Ecto neural progenitor cell (in vitro differentiated cells): ENCODE results near the gene SLC25A17.
"Not testable (repeated sequence)": the region's sequence is repeated elsewhere in the genome, so short reads cannot be mapped to it uniquely, and the experiment has no call there.

Experiments used
- DNase-seq: peaks from one replicate; pipeline ENCODE4 v3.0.0-alpha.2; 2018; ENCODE audit warnings: low spot score

Gene SLC25A17

GRCh38 chr22:40819599-40820140 is 524 bp upstream of the SLC25A17 start:
- no peak for DNase-seq

DNA sequence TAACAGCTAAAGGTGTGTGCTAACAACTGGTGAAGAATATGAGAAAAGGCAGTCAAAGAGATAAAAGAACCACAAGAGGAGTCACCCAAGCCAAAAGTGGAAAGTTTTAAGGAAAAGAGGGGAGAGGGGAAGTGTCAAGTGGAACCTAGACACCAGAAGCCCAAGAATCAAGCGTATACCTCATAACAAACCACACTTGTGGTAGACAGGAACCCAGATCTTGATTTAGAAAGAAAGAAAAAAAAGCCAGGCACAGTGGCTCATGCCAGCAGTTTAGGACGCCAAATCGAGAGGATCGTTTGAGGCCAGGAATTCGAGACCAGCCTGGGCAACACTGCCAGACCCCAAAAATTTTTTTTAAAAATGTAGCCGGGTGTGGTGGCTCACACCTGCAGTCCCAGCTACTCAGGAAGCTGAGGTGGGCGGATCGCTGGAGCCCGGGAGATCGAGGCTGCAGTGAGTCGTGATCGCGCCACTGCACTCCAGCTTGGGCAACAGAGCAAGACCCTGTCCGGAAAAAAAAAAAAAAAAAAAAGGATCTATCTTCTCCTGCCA is 877 bp downstream of the SLC25A17 start:
- no peak for DNase-seq

- no peak for DNase-seq
Observed at GRCh38 chr22:40817737-40818136, 1.4 kb downstream of the SLC25A17 start.

- no peak for DNase-seq
Observed at GRCh38 chr22:40813912-40814315, 5.2 kb downstream of the SLC25A17 start.

GRCh38 chr22:40808018-40808841 is 10.9 kb downstream of the SLC25A17 start:
- DNase-seq = no peak

DNA sequence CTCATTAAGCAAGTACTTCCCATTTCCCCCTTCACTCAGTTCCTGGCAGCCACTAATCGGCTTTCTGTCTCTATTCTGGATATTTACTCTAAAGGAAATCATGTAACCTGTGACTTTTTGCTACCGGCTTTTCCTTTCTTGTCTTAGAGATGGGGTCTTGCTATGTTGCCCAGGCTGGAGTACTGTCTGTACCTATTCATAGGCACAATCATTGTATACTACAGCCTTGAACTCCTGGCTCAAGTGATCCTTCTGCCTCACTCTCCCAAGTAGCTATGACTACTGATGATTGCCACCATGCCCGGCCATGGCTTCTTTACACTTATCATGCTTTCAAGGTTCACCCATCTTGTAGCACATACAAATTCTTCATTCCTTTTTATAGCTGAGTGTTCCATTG is 12.4 kb downstream of the SLC25A17 start:
- DNase-seq = no peak

- DNase-seq = no peak
Observed at GRCh38 chr22:40805699-40806203, 13.4 kb downstream of the SLC25A17 start.

GRCh38 chr22:40805239-40805638 is 13.9 kb downstream of the SLC25A17 start:
- DNase-seq = no peak

DNA sequence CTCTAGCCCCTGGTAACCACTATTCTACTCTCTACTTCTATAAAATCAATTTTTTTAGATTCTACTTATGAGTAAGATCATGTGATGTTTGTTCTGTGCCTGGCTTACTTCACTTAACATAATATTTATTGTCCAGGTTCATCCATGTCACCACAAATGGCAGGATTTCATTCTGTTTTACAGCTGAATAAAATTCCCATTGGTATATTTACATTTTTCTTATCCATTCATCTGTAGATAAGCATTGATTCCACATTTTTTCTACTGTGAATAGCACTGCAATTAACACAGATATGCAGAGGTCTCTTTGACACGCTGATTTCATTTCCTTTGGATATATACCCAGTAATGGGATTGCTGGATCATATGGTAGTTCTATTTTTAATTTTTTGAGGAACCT is 15.8 kb downstream of the SLC25A17 start:
- DNase-seq = no peak

DNA sequence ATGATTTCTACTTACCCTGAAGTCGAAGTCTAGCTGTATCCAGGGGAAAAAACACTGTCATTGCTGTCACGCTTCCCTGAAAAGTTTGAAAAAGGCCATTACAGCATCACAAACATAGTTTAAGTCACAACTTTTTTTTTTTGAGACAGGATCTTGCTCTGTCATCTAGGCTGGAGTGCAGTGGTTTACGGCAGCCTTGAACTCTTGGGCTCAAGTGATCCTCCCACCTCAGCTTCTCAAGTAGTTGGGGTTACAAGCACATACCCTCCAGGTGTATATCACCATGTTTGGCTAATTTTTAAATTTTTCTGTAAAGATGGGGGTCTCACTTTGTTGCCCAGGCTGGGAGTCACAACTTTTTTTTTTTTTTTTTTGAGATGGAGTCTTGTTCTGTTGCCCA is 20.1 kb downstream of the SLC25A17 start:
- DNase-seq = no peak

DNA sequence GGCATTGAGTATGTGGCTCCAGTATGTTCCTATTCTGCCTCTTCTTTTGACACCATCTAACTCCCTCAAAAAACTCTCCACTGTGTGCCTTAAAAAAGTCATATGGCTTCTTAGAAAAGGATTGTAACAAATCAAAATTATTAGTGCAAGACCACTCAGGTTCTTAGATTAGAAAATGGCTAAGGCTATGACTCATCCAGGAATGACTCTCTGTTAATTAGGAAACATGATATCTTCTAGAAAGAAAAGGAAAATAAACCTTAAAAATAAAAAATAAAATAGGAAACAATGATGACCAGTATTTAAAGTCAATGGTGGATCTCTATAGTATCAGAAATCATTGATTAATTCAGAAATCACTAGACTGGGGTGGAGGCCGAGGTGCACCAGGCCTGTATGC is 21.7 kb downstream of the SLC25A17 start:
- no peak for DNase-seq

GRCh38 chr22:40792451-40792850 is 26.7 kb downstream of the SLC25A17 start:
- no peak for DNase-seq

DNA sequence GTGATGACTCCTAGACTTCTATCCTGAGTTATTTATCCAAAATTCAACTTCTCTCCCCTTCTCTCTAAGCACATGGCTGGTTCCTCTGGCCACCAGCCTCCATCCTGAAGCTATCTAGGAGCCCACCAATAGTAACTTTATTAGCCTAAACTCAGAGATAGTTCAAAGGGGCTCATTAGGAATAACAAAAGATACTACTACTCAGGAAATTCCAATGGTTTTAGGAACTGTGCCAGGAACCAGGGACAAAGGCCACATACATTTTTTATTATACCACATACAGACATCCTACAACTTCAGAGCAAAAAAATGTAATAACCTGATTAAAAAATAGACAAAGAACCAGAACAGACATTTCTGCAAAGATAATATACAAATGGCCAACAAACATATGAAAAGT is 27.9 kb downstream of the SLC25A17 start:
- no peak for DNase-seq

- DNase-seq = no peak
Observed at GRCh38 chr22:40789131-40789530, 30.0 kb downstream of the SLC25A17 start.

DNA sequence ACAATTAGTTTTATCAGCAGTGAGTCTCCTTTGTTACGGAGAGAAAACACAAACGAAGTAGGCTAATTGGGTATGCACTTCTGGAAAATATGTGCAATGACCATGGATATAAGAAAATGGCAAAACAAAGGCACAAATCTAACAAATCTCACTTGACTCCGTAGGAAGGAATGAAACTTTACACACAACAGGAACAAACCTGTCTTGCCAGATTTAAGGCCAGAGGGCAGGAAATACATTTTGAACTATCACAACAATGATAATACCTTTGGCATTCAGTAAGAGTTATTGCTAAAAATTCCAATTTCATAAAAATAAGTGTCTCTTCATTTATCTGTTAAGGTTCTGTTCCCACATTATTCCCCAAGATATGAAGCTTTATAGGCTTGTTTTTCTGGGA is 36.6 kb downstream of the SLC25A17 start:
- no peak for DNase-seq

DNA sequence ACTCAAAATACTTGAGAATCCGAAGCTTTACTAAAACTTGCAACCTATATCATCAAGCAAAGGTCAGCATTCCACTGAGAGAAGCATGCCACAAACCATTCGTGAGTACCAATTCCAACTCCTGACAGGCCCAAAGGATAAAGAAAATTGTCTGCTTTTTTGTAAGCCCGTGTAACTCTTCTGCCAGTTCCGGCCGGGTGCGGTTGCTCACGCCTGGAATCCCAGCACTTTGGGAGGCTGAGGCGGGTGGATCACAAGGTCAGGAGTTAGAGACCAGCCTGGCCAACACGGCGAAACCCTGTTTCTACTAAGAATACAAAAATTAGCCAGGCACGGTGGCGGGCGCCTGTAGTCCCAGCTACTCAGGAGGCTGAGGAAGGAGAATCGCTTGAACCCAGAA is 37.4 kb downstream of the SLC25A17 start:
- not testable (repeated sequence) for DNase-seq

DNA sequence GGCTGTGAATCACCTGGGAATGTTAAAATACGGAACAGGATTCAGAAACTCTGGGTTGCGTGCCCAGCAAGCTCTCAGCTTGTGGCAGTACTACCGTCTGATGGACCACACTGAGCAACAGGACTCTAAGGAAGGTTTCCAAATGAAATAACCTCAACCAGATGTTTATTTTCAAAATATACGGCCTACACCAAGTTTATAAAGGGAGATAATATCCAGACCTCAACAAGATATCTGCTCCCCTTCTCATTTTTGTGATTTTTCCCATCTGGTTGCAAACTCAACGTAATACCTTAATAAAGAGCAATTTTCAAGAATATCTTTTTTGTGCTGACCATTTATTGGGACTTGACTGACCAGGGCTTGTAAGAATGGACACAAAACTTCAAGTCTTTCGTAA is 49.4 kb downstream of the SLC25A17 start:
- no peak for DNase-seq

- DNase-seq = no peak
Observed at GRCh38 chr22:40768206-40768605, 50.9 kb downstream of the SLC25A17 start.

GRCh38 chr22:40766956-40767355 is 52.2 kb downstream of the SLC25A17 start:
- DNase-seq = no peak

DNA sequence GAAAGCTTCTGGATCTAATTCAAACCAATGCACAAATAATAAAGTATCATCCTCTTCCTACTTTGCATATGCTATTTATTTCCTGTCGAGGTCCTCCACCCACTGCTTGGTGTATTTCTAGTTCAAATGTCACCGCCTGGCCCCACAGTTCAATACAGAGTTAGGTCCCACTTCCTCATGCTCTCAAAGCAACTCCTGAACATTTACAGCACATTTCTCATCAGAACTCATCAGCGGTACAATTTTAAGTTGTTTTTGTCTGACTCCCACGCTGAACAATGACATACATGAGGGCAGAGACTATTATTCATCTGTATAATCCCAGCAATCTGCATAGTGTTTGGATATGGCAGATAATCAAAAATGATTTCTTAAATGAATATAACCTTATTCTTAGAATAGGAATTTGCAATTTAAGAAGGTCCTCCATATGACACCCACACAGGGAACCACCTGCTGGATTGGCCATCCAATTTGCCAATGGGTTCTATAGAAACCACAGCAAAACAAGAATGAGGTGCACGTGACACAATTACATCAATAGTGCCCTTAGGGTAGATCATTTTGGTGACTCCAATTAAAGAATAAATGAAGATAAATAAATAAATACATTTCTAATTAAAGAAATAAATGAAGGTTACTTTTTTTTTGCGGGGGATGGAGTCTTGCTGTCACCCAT is 54.2 kb downstream of the SLC25A17 start:
- no peak for DNase-seq

GRCh38 chr22:40759294-40759840 is 59.8 kb downstream of the SLC25A17 start:
- DNase-seq = no peak

GRCh38 chr22:40758851-40759250 is 60.3 kb downstream of the SLC25A17 start:
- DNase-seq = not testable (repeated sequence)
